SJSA1 (cell line): ENCODE data around the gene PPP1R2. TPM values are rescaled to one million over a fixed set of nuclear protein-coding genes. Genes with fewer than 3 reads are reported as not detected.
"Not testable (repeated sequence)": the region's sequence is repeated elsewhere in the genome, so short reads cannot be mapped to it uniquely, and the experiment has no call there.

Experiments
- DNase-seq, 2 experiments: peaks; one replicate each; pipeline ENCODE4 v3.0.0-alpha.2; 2015 to 2020; ENCODE audit warnings: low spot score in 2 of 2, low read depth in 1 of 2
- H3K27ac ChIP-seq: fragments of 250-450 bp; sonication (Bioruptor Pico); 2 replicates; pipeline ENCODE4 v1.5.1; 2020; ENCODE audit warnings: mild to moderate bottlenecking, moderate library complexity
- H3K27me3 ChIP-seq: fragments of 250-450 bp; sonication (Bioruptor Pico); replicated peaks from 2 replicates; pipeline ENCODE4 v1.5.1; 2020; ENCODE audit warnings: mild to moderate bottlenecking, moderate library complexity
- H3K36me3 ChIP-seq: fragments of 250-450 bp; sonication (Bioruptor Pico); 2 replicates; pipeline ENCODE4 v1.5.1; 2020; ENCODE audit warnings: mild to moderate bottlenecking
- H3K4me1 ChIP-seq: fragments of 250-450 bp; sonication (Bioruptor Pico); replicated peaks from 2 replicates; pipeline ENCODE4 v1.6.1; 2021; ENCODE audit warnings: mild to moderate bottlenecking
- H3K4me3 ChIP-seq: fragments of 250-450 bp; sonication (Bioruptor Pico); 2 replicates; pipeline ENCODE4 v1.5.1; 2020; ENCODE audit warnings: mild to moderate bottlenecking
- H3K9me3 ChIP-seq: fragments of 250-450 bp; sonication (Bioruptor Pico); replicated peaks from 2 replicates; pipeline ENCODE4 v1.5.1; 2020; ENCODE audit warnings: mild to moderate bottlenecking
- total RNA-seq: library from RNA; depleted of rRNA; stranded (reverse); fragments of >200 nt; shearing (Covaris generic); gene quantifications from 2 replicates; pipeline ENCODE4 v1.2.3, GENCODE V29; 2014; rRNA removed

PPP1R2 gene
- total RNA-seq, 1 experiment from 2014 or later: 54.8 TPM

DNA sequence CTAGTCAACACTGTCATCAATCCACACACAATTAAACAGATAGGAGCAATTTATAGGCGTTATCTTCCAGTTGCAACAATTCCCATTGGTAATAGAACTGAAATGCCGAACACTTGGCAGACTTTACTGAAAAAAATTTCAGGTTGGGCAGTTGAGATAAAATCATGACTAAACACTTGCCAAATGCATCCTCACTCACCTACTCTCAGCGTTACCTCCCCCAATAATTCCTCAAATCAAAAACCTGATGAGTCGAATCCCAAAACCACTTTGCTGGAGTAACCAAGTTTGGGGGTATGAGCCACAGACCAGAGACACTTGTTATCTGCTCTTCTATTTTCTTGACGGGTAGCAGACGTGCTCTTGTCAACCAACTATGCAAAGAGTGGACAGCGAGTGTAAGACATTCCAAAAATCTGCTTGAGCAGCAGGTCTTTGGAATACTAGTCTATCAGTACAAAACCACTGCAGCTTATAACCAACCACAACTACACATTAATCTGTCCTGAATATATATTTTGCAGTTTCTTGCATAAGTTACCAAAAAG lies 30.3 kb downstream of the PPP1R2 start:
- H3K27me3 ChIP-seq: no peaks in the 10 kb centered on the region
- H3K36me3 ChIP-seq: peaks cover 6% of the 10 kb centered on the region
- no peak for DNase-seq
- H3K4me3 ChIP-seq: no peak overlapping the region
- H3K9me3 ChIP-seq: no peaks in the 10 kb centered on the region
- H3K27ac ChIP-seq: no peak overlapping the region
- H3K4me1 ChIP-seq: no peaks in the 10 kb centered on the region

DNA sequence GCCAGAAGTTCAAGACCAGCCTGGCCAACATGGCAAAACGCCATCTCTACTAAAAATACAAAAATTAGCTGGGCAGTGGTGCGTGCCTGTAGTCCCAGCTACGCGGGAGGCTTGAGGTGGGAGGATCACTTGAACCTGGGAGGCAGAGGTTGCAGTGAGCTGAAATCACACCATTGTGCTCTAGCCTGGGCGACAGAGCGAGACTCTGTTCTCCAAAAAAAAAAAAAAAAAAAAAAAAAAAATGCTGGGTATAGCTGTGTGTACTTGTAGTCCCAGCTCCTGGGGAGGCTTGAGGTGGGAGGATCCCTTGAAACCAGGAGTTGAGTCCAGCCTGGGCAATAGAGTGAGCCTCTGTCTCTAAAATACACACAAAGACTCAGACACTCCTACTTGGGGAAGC lies 32.0 kb downstream of the PPP1R2 start:
- H3K27ac ChIP-seq: no peak overlapping the region
- DNase-seq: no peak
- no peaks in the 10 kb centered on the region for H3K36me3 ChIP-seq
- no peaks in the 10 kb centered on the region for H3K9me3 ChIP-seq
- H3K4me1 ChIP-seq: no peaks in the 10 kb centered on the region
- H3K27me3 ChIP-seq: no peaks in the 10 kb centered on the region
- H3K4me3 ChIP-seq: no peak overlapping the region

DNA sequence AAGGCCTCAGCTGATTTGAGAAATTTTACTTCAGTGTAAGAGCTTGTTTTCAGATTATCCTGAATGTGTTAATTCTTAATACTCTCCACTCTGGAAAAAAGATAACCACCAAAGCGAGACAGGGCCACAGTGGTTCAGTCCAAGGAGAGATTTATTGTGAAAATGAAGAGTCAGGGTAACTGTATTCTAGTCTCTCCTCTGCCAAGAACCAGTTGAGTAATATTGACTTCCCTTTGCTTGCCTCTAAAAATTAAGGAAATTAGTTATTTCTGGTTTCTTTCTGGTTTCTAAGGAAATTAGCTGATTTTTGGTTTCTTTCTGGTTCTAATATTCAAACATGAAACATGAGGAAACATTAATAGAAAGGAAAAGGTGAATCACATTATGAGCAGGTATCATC lies 34.9 kb downstream of the PPP1R2 start:
- DNase-seq: no peak
- H3K36me3 ChIP-seq: no peaks in the 10 kb centered on the region
- no peak overlapping the region for H3K27ac ChIP-seq
- H3K27me3 ChIP-seq: no peaks in the 10 kb centered on the region
- H3K9me3 ChIP-seq: no peaks in the 10 kb centered on the region
- no peaks in the 10 kb centered on the region for H3K4me1 ChIP-seq
- no peak overlapping the region for H3K4me3 ChIP-seq

DNA sequence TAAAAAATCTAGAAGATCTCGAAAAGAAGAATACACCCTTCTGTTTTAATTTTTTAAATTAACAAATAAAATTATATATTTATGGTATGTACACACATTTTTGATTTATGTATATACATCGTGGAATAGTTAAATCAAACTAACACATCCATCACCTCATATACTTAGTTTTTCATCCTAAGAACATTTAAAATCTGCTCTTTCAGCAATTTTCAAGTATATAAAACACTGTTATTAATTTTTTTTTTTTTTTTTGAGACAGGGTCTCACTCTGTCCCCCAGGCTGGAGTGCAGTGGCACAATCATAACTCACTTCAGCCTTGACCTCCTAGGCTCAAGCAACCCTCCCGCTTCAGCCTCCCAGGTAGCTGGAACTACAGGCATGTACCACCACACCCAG lies 67.5 kb downstream of the PPP1R2 start:
- no peak for DNase-seq

GRCh38 chr3:195475116-195475515 lies 68.0 kb downstream of the PPP1R2 start:
- not testable (repeated sequence) for H3K36me3 ChIP-seq, H3K4me3 ChIP-seq, H3K27ac ChIP-seq, DNase-seq, H3K9me3 ChIP-seq, H3K27me3 ChIP-seq, H3K4me1 ChIP-seq

More for the DNA sequence above, 67.5 kb downstream of the PPP1R2 start:
- H3K4me1 ChIP-seq: no peaks in the 10 kb centered on the region
- H3K27me3 ChIP-seq: 0 out of 2 replicates have a peak, but pooled peaks cover 4% of the 10 kb centered on the region
- H3K27ac ChIP-seq: no peak overlapping the region
- no peaks in the 10 kb centered on the region for H3K9me3 ChIP-seq
- H3K4me3 ChIP-seq: no peak overlapping the region
- H3K36me3 ChIP-seq: no peaks in the 10 kb centered on the region

DNA sequence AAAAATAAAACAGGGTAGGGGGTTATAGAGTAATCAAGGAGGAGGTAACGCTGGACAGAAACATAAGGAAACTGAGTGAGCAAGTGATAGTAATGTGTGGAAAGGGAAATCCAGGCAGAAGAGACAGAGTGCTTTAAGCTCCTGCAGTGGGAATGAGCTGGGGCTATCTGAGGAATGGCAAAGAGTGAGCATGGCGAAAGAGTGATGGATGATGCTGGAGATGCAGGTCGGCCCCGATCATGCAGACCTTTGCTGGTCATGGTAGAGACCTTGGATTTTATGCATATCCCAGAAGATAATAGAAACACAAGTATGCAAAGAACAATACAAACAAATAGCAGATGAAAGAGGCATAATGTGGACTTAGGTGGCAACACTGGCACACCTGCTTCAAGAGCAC lies 74.3 kb downstream of the PPP1R2 start:
- H3K27me3 ChIP-seq: no peaks in the 10 kb centered on the region
- H3K27ac ChIP-seq: no peak overlapping the region
- H3K4me3 ChIP-seq: no peak overlapping the region
- no peaks in the 10 kb centered on the region for H3K4me1 ChIP-seq
- no peak for DNase-seq
- no peaks in the 10 kb centered on the region for H3K36me3 ChIP-seq
- H3K9me3 ChIP-seq: no peaks in the 10 kb centered on the region

- H3K9me3 ChIP-seq: no peaks in the 10 kb centered on the region
- no peaks in the 10 kb centered on the region for H3K27me3 ChIP-seq
- no peaks in the 10 kb centered on the region for H3K36me3 ChIP-seq
- no peak overlapping the region for H3K27ac ChIP-seq
- no peak for DNase-seq
- no peak overlapping the region for H3K4me3 ChIP-seq
- no peaks in the 10 kb centered on the region for H3K4me1 ChIP-seq
These were observed 74.7 kb downstream of the PPP1R2 start for GRCh38 chr3:195468391-195468776.

- Histone ChIP-seq H3K9me3 (no peaks in the 10 kb centered on the region), H3K4me1 (no peaks in the 10 kb centered on the region), H3K36me3 (no peaks in the 10 kb centered on the region), H3K27ac (no peak overlapping the region), H3K4me3 (no peak overlapping the region), H3K27me3 (no peaks in the 10 kb centered on the region)
- no peak for DNase-seq
These were observed 75.3 kb downstream of the PPP1R2 start for GRCh38 chr3:195467641-195468390.

GRCh38 chr3:195466251-195466650 lies 76.9 kb downstream of the PPP1R2 start:
- H3K4me3 ChIP-seq: no peak overlapping the region
- H3K9me3 ChIP-seq: no peaks in the 10 kb centered on the region
- H3K27ac ChIP-seq: no peak overlapping the region
- H3K27me3 ChIP-seq: no peaks in the 10 kb centered on the region
- no peaks in the 10 kb centered on the region for H3K4me1 ChIP-seq
- no peaks in the 10 kb centered on the region for H3K36me3 ChIP-seq
- no peak for DNase-seq

Other genes starting within 250 kb of the PPP1R2 start
- 39.6 and 45.1 TPM in 2 replicates for gene ACAP2, start 100.3 kb downstream of the PPP1R2 start, total RNA-seq
- gene APOD, start 40.6 kb upstream of the PPP1R2 start, total RNA-seq: not detected in 2 replicates
- not detected in 2 replicates for gene MUC20, start 177.7 kb upstream of the PPP1R2 start, total RNA-seq